Effector memory CD4-positive, alpha-beta T cell (primary cell): Measurements from ENCODE around the gene PDYN.

Source experiments
- DNase-seq, 3 donors: peaks; one replicate each; pipeline ENCODE4 v3.0.0-alpha.2; 2020
- H3K27ac ChIP-seq: 2 replicates; pipeline ENCODE4 v1.7.0; 2013; ENCODE audit warnings: mild to moderate bottlenecking, low read length, moderate library complexity; ENCODE audit not compliant: insufficient read depth, poor library complexity, severe bottlenecking
- H3K27me3 ChIP-seq: replicated peaks from 2 replicates; pipeline ENCODE4 v1.7.0; 2013; ENCODE audit warnings: mild to moderate bottlenecking, low read length; ENCODE audit not compliant: insufficient read depth, control insufficient read depth, poor library complexity, severe bottlenecking
- H3K36me3 ChIP-seq: 2 replicates; pipeline ENCODE4 v1.7.0; 2013; ENCODE audit warnings: mild to moderate bottlenecking, low read length, moderate library complexity; ENCODE audit not compliant: control insufficient read depth, insufficient read depth
- H3K4me1 ChIP-seq: 2 replicates; pipeline ENCODE4 v1.7.0; 2013; ENCODE audit warnings: low read length, mild to moderate bottlenecking; ENCODE audit not compliant: control insufficient read depth, insufficient read depth, poor library complexity, severe bottlenecking
- H3K4me3 ChIP-seq: 2 replicates; pipeline ENCODE4 v1.7.0; 2013; ENCODE audit warnings: low read length, low read depth, mild to moderate bottlenecking; ENCODE audit not compliant: insufficient read depth, poor library complexity, severe bottlenecking
- H3K9me3 ChIP-seq: 2 replicates; pipeline ENCODE4 v1.7.0; 2013; ENCODE audit warnings: mild to moderate bottlenecking, low read length, moderate library complexity; ENCODE audit not compliant: control insufficient read depth

Gene PDYN

DNA sequence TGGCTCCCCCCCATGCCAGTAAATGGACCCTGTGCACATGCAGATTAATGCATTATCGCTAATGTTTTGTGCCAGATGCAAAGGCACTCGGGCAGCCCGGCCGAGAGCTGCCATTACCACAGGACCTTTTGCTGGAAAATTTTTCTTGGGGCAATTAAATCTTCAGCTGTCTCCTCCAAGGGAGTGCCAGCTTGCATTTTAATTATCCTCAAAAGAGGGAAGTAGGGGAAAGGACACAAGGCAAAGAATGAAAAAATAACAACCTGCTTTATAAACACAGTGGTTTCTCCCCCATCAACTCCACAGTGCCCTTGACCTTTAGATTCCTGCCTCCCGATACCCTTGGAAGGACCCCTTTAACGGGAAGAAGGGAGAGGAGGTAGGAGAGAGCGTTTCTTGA is 48.2 kb downstream of the PDYN start:
- Histone ChIP-seq H3K9me3 (no peaks in the 10 kb centered on the region), H3K4me1 (no peaks in the 10 kb centered on the region), H3K27ac (no peak overlapping the region), H3K4me3 (no peak overlapping the region), H3K27me3 (no peaks in the 10 kb centered on the region), H3K36me3 (no peaks in the 10 kb centered on the region)
- DNase-seq: no peak

DNA sequence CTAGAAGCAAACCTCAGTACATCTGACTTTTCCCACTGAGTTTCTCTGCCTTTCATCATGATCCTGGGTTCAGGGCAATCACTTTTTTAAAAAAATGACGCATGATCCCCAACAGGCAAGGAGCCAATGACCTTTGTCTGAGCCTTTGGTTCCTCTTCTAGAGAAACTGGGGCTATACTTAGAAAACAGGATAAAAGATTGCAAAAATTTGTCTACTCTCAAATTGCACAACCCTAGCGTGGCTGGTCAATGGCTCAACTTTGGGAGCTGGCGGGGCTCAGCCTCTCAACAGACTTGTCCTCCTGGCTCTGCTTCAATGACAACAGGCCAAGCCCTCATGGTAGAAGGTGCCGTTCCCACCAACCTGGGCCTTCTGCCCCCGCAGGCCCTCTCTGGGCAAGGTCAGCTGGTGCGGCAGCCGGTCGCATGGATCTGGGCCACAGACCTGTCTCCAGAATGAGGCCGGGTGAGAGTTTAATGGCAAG is 48.7 kb downstream of the PDYN start:
- Histone ChIP-seq H3K27me3 (no peaks in the 10 kb centered on the region), H3K4me1 (no peaks in the 10 kb centered on the region)
- no peak for DNase-seq

DNA sequence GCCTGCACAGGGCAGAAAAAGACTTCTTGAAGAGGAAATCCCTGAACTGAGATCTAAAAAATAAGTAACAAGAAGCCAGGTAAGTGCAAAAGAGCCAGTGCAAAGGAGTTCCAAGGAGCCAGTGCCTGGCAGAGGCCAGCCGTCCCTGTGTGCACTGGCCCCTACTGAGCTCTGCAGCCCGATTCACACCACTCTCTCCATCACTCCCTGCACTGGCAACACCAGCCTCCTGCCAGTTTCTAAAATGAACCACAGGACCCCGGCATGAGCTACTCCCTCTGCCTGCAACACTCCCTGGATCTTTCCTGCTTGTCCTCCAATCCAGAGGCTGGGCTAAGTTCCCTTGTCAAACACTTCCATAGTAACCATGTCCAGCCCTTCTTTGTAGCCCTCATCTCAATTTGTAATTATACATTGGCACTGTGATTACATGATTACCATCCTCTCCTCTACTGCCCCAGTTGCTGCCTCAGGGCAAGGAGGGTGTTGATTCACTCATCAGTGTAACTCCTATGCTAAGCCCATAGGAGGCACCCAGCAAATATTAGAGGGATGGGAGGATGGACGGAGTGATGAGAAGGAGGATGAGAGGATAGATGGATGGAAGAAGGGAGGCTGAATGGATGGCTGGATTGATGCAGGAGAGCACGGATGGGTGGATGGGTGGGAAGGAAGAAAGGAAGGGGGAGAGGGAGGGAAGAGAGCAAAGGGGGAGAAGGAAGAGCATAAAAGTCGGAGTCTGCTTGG is 49.3 kb downstream of the PDYN start:
- no peak overlapping the region for H3K4me3 ChIP-seq
- no peaks in the 10 kb centered on the region for H3K27me3 ChIP-seq
- no peak for DNase-seq
- no peaks in the 10 kb centered on the region for H3K9me3 ChIP-seq
- no peak overlapping the region for H3K27ac ChIP-seq
- H3K36me3 ChIP-seq: no peaks in the 10 kb centered on the region
- H3K4me1 ChIP-seq: no peaks in the 10 kb centered on the region

More for the DNA sequence above, 48.7 kb downstream of the PDYN start:
- H3K4me3 ChIP-seq: no peak overlapping the region
- no peak overlapping the region for H3K27ac ChIP-seq
- no peaks in the 10 kb centered on the region for H3K9me3 ChIP-seq
- H3K36me3 ChIP-seq: no peaks in the 10 kb centered on the region

DNA sequence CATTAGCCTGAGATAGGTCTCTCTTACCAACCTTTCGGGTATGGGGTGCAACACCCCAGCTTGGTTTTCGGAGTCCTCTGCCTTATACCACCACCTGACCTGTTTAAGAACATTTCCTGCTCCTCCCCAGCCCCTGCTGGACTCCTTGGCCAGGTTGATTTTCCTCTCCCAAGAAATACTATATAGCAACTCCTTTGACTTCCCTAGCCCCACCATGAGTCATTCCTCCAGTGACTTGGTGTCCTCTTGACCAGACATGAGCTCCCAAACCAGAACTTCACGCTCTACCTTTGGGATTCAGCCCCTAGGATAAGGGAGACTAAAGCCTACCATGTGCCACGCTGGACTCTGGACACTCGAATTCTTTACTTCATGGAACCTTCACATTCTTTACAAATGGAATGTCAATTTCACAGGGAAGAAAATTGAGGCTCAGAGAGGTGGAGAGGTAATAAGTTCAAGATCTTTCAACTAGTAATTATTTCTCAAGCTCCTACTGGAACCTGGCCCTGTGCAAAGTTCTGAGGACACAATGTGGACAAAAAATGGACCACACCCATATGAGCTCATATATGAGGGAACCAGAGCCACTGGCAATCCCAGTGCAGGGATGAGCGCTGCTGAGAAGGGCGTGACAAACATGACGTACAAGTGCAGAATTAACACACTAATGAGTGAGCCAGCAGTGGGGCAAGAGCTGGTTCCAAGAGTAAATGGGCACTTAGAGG is 50.4 kb downstream of the PDYN start:
- no peak overlapping the region for H3K4me3 ChIP-seq
- H3K27ac ChIP-seq: no peak overlapping the region
- H3K36me3 ChIP-seq: no peaks in the 10 kb centered on the region
- no peaks in the 10 kb centered on the region for H3K9me3 ChIP-seq
- DNase-seq: no peak
- H3K4me1 ChIP-seq: no peaks in the 10 kb centered on the region
- H3K27me3 ChIP-seq: no peaks in the 10 kb centered on the region

DNA sequence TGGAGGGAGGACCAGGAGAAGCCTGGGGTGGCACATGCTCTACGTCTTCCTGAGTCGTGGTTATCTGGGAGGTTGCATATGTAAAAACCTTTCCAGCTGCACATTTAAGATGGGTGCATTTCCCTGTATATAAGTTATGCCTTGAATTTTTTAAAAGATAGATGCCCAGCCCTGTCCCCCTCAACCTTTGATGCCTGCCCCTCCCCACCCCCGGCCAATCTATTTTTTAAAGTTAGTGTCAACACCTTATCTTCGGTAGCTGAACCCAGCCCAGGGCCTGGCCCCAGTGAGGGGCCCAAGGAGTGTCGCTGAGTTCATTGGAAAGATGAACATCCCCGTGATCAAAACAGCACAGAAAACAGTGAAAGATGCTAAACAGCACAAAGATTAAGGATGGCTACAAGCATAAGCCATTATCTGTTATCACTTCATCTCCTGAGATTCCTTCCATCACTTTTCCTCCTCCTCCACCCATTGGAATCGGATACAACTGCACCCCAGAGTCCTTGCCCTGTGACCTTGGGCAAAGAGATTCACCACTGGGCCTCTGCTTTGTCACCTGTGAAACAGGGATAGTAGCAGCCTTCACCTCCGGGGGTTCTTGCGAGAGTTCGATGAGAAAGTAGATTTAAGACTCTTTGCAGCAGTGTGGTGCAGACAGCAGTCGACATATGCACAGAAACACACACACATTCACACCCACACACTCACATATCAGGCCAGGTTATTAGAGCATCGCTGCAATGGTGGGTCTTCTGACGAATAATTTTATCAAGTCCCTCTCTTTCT is 51.2 kb downstream of the PDYN start:
- no peaks in the 10 kb centered on the region for H3K9me3 ChIP-seq
- no peak overlapping the region for H3K27ac ChIP-seq
- DNase-seq: no peak
- H3K36me3 ChIP-seq: no peaks in the 10 kb centered on the region
- no peaks in the 10 kb centered on the region for H3K4me1 ChIP-seq
- no peak overlapping the region for H3K4me3 ChIP-seq
- no peaks in the 10 kb centered on the region for H3K27me3 ChIP-seq

DNA sequence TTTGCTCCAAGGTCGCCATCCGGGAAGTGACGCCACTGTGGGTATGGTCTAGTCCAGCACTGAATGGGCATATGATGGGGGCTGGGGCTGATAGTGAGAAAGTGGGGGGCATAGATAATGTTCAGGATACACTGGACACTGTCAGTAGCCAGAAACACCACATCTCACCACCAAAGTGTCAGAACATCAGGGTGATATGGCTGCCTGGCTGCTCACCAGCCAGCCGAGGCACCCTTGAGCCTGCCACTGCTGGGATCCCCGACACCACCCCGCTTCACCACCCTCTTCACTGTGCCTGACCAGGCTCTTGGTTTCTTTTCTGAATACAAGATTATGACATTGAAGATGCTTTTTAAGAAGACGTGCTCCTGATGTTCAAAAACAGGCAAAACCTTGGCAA is 51.8 kb downstream of the PDYN start:
- no peak overlapping the region for H3K4me3 ChIP-seq
- no peaks in the 10 kb centered on the region for H3K36me3 ChIP-seq
- DNase-seq: no peak
- H3K27me3 ChIP-seq: no peaks in the 10 kb centered on the region
- H3K4me1 ChIP-seq: no peaks in the 10 kb centered on the region
- H3K27ac ChIP-seq: no peak overlapping the region
- no peaks in the 10 kb centered on the region for H3K9me3 ChIP-seq

DNA sequence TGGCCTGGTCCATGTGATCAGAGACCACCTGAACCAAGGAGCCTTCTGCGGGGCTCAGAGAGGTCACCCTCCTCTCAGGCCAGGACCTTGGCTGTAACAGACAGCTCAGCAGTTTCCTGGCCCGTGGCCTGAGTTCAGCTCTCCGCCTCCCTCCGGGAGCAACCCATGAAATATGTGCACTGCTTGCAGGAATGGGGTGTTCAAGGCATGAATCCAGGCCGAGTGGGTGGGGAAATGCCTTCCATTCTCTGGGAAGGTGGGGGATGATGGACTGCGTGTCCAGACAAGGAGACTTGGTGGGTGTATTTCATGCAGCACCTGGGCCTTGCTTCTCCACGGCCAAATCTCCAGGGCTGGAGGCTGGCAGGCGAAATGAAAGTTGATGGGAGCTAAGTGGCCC is 52.6 kb downstream of the PDYN start:
- Histone ChIP-seq H3K4me1 (no peaks in the 10 kb centered on the region), H3K36me3 (no peaks in the 10 kb centered on the region), H3K27ac (no peak overlapping the region), H3K27me3 (no peaks in the 10 kb centered on the region), H3K4me3 (no peak overlapping the region), H3K9me3 (no peaks in the 10 kb centered on the region)
- no peak for DNase-seq

DNA sequence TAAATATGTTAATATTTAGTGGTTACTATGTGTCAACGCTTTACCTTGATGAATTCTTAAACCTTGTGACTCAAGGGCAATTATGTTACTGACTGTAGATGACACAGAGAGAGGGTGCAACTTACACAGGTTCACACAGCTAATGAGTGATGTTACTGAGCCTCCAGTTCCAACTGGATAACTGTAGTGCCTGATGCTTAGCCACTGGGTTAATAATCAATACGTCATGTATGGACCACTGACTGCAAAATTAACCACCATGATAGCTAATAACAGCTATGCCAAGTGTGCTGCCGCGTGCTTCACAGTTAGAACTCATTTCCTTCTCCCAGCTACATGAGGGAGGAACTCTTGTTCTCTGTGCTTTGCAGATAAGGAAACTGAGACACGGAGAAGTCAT is 53.3 kb downstream of the PDYN start:
- Histone ChIP-seq H3K9me3 (no peaks in the 10 kb centered on the region), H3K27ac (no peak overlapping the region)

DNA sequence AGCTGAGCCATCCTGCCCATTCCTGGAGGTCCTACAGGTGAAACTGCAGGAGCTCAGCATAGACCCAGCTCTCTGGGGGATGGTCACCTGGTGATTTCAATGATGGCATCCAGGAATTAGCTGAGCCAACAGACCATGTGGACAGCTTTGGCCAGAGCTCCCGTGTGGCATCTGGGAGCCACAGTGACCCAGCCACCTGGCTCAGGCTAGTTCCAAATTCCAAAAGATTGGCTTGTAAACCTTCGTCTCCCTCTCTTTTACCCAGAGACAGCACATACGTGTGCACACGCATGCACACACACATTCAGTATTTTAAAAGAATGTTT is 54.6 kb downstream of the PDYN start:
- Histone ChIP-seq H3K27me3 (no peaks in the 10 kb centered on the region), H3K36me3 (no peaks in the 10 kb centered on the region), H3K4me3 (no peak overlapping the region), H3K27ac (no peak overlapping the region), H3K9me3 (no peaks in the 10 kb centered on the region), H3K4me1 (no peaks in the 10 kb centered on the region)
- DNase-seq: no peak

More for the DNA sequence above, 53.3 kb downstream of the PDYN start:
- no peaks in the 10 kb centered on the region for H3K27me3 ChIP-seq
- no peak overlapping the region for H3K4me3 ChIP-seq
- H3K4me1 ChIP-seq: no peaks in the 10 kb centered on the region
- DNase-seq: no peak
- H3K36me3 ChIP-seq: no peaks in the 10 kb centered on the region
